ENCODE results near the gene RAB11B.
A peak's percentile ranks its signal among the peaks of the same experiment; 100 is the strongest.

The RAB11B gene

DNA sequence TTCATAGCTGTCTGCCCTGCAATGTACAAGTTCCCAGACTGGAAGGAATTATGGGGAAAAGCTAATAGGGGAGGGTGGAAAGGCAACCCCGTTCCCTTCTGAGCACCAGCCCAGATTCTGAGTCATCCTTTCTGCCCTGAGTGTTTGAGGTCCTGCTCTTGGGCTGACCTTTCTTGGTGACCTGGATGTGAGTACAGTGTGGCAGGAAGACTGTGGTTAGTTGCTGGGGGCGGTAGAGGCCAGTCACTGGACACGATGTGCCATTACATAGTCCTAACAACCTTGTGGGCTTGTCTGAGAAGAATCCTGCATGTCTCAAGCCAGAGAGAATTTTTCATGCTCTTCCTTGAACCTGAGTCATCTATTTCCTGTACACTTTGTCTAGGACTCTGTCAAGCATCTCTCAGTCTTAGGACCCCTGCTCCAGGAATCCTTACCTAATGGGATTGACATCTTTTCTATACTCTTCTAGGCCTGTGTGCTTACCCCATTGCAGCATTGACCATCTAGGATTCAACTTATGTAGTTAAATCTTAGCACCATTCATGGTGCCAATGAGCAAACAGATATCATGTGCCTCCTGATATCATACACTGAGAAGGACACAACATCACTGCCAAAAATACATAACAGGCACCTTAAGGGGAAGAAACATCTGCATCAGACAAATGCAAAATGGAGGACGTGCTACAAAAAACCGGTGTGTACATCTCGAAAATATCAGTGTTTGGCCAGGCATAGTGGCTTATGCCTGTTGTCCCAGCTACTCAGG, 34.3 kb upstream of the RAB11B start:
- H3K4me3 ChIP-seq (ENCODE audit: low read depth, low read length): no peak overlapping the region
- TF ChIP-seq, protein P1, sequence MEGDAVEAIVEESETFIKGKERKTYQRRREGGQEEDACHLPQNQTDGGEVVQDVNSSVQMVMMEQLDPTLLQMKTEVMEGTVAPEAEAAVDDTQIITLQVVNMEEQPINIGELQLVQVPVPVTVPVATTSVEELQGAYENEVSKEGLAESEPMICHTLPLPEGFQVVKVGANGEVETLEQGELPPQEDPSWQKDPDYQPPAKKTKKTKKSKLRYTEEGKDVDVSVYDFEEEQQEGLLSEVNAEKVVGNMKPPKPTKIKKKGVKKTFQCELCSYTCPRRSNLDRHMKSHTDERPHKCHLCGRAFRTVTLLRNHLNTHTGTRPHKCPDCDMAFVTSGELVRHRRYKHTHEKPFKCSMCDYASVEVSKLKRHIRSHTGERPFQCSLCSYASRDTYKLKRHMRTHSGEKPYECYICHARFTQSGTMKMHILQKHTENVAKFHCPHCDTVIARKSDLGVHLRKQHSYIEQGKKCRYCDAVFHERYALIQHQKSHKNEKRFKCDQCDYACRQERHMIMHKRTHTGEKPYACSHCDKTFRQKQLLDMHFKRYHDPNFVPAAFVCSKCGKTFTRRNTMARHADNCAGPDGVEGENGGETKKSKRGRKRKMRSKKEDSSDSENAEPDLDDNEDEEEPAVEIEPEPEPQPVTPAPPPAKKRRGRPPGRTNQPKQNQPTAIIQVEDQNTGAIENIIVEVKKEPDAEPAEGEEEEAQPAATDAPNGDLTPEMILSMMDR (IDR thresholded peaks at IDR 0.05; ENCODE audit: low read depth, low read length): no peak

- TF ChIP-seq, protein P1 (IDR thresholded peaks at IDR 0.05; ENCODE audit: low read depth, low read length): no peak
- no peak overlapping the region for H3K4me3 ChIP-seq (ENCODE audit: low read depth, low read length)
Observed at GRCh38 chr19:8357007-8357521, 33.1 kb upstream of the RAB11B start.

DNA sequence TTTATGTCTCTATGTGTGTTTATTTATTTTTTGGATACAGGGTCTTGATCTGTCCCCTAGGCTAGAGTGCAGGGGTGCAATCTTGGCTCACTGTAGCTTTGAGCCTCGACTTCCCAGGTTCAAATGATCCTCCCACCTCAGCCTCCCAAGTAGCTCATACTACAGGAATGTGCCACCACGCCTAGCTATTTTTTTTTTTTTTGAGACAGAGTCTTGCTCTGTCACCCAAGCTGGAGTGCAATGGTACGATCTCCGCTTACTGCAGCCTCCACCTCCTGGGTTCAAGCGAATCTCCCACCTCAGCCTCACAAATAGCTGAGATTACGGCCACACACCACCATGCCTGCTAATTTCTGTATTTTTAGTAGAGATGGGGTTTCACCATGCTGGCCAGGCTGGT, 31.2 kb upstream of the RAB11B start:
- H3K4me3 ChIP-seq (ENCODE audit: low read depth, low read length): no peak overlapping the region
- TF ChIP-seq, protein P1 (IDR thresholded peaks at IDR 0.05; ENCODE audit: low read depth, low read length): no peak

GRCh38 chr19:8360196-8360595, 30.0 kb upstream of the RAB11B start:
- H3K4me3 ChIP-seq (ENCODE audit: low read depth, low read length): no peak overlapping the region
- TF ChIP-seq, protein P1 (IDR thresholded peaks at IDR 0.05; ENCODE audit: low read depth, low read length): no peak

DNA sequence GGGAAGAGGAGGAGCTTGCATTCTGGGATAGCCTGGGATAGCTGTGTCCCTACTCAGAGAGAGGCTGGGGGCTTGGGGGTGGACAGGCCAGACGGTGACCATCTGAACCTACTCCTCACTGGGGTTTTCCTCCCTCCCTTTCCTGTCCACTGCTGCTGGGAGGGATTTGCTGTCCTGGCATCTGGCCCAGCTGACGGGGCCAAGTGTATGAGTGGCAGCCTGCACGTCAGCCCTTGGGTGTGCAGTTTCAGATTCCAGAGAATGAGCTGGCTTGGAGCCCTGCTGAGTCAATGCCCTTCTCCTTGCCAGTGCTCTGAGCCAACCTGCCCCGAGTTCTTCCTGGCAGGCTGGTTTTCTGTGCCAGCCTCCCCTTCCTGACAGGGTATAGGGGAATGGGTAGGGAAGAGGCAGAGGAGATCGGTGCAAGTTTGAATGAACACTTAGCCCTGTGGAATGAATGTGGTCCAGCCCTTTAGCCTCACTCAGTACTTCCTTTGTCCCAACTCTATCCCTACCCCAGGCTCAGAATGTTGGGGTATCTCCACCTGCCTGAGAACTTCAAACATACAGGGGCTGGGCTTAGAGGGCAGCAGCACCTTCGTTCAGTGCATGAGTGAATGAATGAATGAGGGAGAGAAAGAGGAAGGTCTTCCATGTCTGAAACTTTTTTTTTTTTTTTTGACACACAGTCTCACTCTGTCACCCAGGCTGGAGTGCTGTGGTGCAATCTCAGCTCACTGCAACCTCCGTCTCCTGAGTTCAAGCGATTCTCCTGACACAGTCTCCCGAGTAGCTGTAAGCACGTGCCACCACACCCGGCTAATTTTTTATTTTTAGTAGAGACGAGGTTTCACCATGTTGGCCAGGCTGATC, 28.0 kb upstream of the RAB11B start:
- no peak overlapping the region for H3K4me3 ChIP-seq (ENCODE audit: low read depth, low read length)
- TF ChIP-seq, protein P1 (IDR thresholded peaks at IDR 0.05; ENCODE audit: low read depth, low read length): no peak

- TF ChIP-seq, protein P1 (IDR thresholded peaks at IDR 0.05; ENCODE audit: low read depth, low read length): 0 out of 2 replicates have a peak, but pooled peaks have one; percentile 5
- peak within 1 kb of the TSS; percentile 62 for H3K4me3 ChIP-seq (ENCODE audit: low read depth, low read length)
Observed at GRCh38 chr19:8363803-8364771, 26.1 kb upstream of the RAB11B start, which contains the start of gene ANGPTL4. ANGPTL4 (plus strand) TSS chr19:8364155; CDS start chr19:8364322, 167 bp downstream.

Measured in WI38 (cell line).